ENCODE measurements around the gene GSN.
A peak's percentile ranks its signal among the peaks of the same experiment; 100 is the strongest.

The GSN gene

GRCh38 chr9:121328876-121329681 is 61.1 kb downstream of the GSN start:
- no peak for DNase-seq (ENCODE audit: extremely low read depth, low read depth)
- TF ChIP-seq CTCF (IDR thresholded peaks at IDR 0.05; ENCODE audit: low read depth, low read length), result no peak

- no peak for TF ChIP-seq CTCF (IDR thresholded peaks at IDR 0.05; ENCODE audit: low read depth, low read length)
- no peak for DNase-seq (ENCODE audit: extremely low read depth, low read depth)
These were observed 63.6 kb downstream of the GSN start for GRCh38 chr9:121331549-121331948.

- peak; percentile 49 for DNase-seq (ENCODE audit: extremely low read depth, low read depth)
- peak; percentile 65 for TF ChIP-seq CTCF (IDR thresholded peaks at IDR 0.05; ENCODE audit: low read depth, low read length)
These were observed 64.2 kb downstream of the GSN start for GRCh38 chr9:121331992-121332685.

GRCh38 chr9:121333950-121334773 is 66.2 kb downstream of the GSN start:
- DNase-seq (ENCODE audit: extremely low read depth, low read depth), result no peak
- no peak for TF ChIP-seq CTCF (IDR thresholded peaks at IDR 0.05; ENCODE audit: low read depth, low read length)

- no peak for TF ChIP-seq CTCF (IDR thresholded peaks at IDR 0.05; ENCODE audit: low read depth, low read length)
- no peak for DNase-seq (ENCODE audit: extremely low read depth, low read depth)
These were observed 68.7 kb downstream of the GSN start for GRCh38 chr9:121336665-121337064.

GRCh38 chr9:121339437-121339836 is 71.5 kb downstream of the GSN start:
- TF ChIP-seq CTCF (IDR thresholded peaks at IDR 0.05; ENCODE audit: low read depth, low read length), result no peak
- no peak for DNase-seq (ENCODE audit: extremely low read depth, low read depth)

Measured in AG09319 (cell line).